C4-2B (cell line): ENCODE measurements around the gene FUOM.

Experiments
- H3K27ac ChIP-seq: fragments of 450-650 bp; 2 replicates; pipeline ENCODE4 v1.5.1; 2017
- CTCF ChIP-seq: fragments of 450-650 bp; conservative IDR thresholded peaks from 2 replicates; pipeline ENCODE4 v1.5.1; 2017; ENCODE audit warnings: mild to moderate bottlenecking
- ZFX ChIP-seq: fragments of 450-650 bp; IDR thresholded peaks from 2 replicates; pipeline ENCODE4 v1.6.1; 2017

The FUOM gene

GRCh38 chr10:133358162-133358924 lies 524 bp upstream of the FUOM start:
- TF ChIP-seq ZFX (no peak), CTCF (no peak)
- H3K27ac ChIP-seq: peak overlapping the region; percentile 92

- peak overlapping the region; percentile 74 for H3K27ac ChIP-seq
- no peak for TF ChIP-seq ZFX
- TF ChIP-seq CTCF: no peak
Observed at GRCh38 chr10:133356549-133357284, 1.1 kb downstream of the FUOM start.

- TF ChIP-seq ZFX: no peak
- H3K27ac ChIP-seq: no peak overlapping the region; the same call in 1 of the 2 replicates
Observed at GRCh38 chr10:133355991-133356390, 1.8 kb downstream of the FUOM start.

GRCh38 chr10:133355266-133355665 lies 2.6 kb downstream of the FUOM start:
- no peak overlapping the region for H3K27ac ChIP-seq
- TF ChIP-seq ZFX (no peak), CTCF (no peak)

- H3K27ac ChIP-seq: no peak overlapping the region
- TF ChIP-seq ZFX (no peak), CTCF (no peak)
Observed at GRCh38 chr10:133354672-133355240, 3.1 kb downstream of the FUOM start.

GRCh38 chr10:133353988-133354605 lies 3.7 kb downstream of the FUOM start:
- no peak overlapping the region for H3K27ac ChIP-seq

More at GRCh38 chr10:133353988-133354605, 3.7 kb downstream of the FUOM start:
- TF ChIP-seq CTCF (no peak), ZFX (no peak)
